Transverse colon (tissue), 3 donors: ENCODE results near the gene BARD1.

Experiments
- CTCF ChIP-seq, 5 experiments: fragments of 200-600 bp in 3 of 5; fragments of 450-650 bp in 2 of 5; sonication (generic) in 3 of 5; IDR thresholded peaks; 1 replicate in 2 of 5; 2 replicates in 3 of 5; pipeline ENCODE4 v1.5.1; 2016 to 2017; ENCODE audit warnings: antibody characterized with exemption in 5 of 5, inconsistent platforms in 3 of 5, mild to moderate bottlenecking in 2 of 5, moderate library complexity in 1 of 5
- POLR2A ChIP-seq: fragments of 450-650 bp; IDR thresholded peaks from one replicate; pipeline ENCODE4 v1.6.1; 2016; ENCODE audit warnings: antibody characterized with exemption, mild to moderate bottlenecking, moderate library complexity

GRCh38 chr2:214830794-214831346 is 21.4 kb upstream of the BARD1 start:
- TF ChIP-seq CTCF (IDR thresholded peaks at IDR 0.05): peak in 3 of 5 experiments; percentile 20 to 26 (median 24)
- no peak for TF ChIP-seq POLR2A
